GM12892 (cell line): ENCODE data around the gene NABP2.

Experiments used
- POLR2A ChIP-seq: IDR thresholded peaks from 2 replicates; pipeline ENCODE4 v1.6.1; 2011; ENCODE audit warnings: low read depth, low read length, control low read depth
- POLR2AphosphoS5 ChIP-seq: IDR thresholded peaks from 2 replicates; pipeline ENCODE4 v1.6.1; 2011; ENCODE audit warnings: low read depth, low read length, control low read depth
- TAF1 ChIP-seq: IDR thresholded peaks from 2 replicates; pipeline ENCODE4 v1.6.1; 2011; ENCODE audit warnings: low read depth, mild to moderate bottlenecking, control low read depth, low read length, borderline replicate concordance

DNA sequence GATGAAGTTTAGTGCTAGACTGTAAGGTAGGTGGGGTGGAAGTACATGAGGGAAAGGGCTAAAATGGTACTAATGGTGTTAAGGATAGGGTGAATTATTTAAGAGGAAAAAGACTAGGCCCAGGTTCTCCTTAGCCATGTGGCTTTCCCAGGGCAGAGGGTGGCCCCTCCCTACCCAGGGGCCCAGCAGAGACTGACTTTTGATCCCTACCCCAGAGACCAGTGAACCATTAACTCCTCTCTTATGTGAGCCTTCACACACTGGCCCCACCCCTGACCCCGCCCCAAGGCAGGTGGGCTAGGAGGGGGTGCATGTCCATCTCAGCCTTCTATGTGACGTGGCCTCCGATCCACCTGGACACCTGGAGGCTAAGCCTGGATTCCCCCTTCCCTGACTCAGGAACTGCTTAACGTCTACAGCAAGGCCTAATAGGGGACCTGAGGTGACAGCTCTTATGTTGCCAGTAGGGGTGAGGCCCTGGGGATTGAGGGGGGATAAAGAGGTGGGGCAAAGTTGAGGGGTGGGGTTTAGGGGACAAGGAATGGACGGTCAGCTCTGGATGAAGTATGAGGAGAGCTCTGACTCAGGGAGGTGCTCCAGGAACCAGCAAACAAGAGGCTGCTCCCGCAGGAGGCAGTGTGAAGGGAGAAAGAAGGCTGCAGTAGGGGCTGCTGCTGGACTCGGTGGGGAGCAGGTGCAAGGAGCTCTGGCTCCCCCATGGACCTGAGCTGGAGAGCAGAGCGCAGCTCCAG lies 6.5 kb downstream of the NABP2 start:
- TF ChIP-seq POLR2A, result no peak
- TF ChIP-seq TAF1, result no peak
- no peak for TF ChIP-seq POLR2AphosphoS5
